NCI-H128 (cell line): ENCODE results near the gene FLII.

Experiments
- DNase-seq: peaks from one replicate; lab custom pipeline; 2025; ENCODE audit not compliant: unreplicated experiment; lab: John Stamatoyannopoulos, UW

FLII gene

GRCh38 chr17:18245038-18245776 lies 13.3 kb downstream of the FLII start:
- no peak for DNase-seq

- DNase-seq: no peak
These were observed 17.2 kb downstream of the FLII start for GRCh38 chr17:18241229-18241871.

DNA sequence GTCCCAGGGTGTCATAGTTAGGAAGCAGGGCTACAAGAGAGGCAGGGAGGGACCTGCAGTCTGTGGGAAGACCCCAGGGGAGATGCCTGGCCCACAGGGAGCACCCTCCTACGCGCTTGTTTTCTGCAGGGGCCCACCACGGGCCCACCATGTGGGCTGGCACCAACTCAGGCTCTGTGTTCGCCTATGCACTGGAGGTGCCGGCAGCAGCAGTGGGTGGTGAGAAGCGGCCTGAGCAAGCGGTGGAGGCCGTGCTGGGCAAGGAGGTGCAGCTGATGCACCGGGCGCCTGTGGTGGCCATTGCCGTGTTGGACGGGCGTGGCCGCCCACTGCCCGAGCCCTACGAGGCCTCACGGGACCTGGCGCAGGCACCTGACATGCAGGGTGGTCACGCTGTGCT lies 18.1 kb downstream of the FLII start:
- DNase-seq: no peak

- DNase-seq: no peak
These were observed 20.2 kb downstream of the FLII start for GRCh38 chr17:18238299-18238698.

- DNase-seq: no peak
These were observed 21.1 kb downstream of the FLII start for GRCh38 chr17:18237461-18237860.

DNA sequence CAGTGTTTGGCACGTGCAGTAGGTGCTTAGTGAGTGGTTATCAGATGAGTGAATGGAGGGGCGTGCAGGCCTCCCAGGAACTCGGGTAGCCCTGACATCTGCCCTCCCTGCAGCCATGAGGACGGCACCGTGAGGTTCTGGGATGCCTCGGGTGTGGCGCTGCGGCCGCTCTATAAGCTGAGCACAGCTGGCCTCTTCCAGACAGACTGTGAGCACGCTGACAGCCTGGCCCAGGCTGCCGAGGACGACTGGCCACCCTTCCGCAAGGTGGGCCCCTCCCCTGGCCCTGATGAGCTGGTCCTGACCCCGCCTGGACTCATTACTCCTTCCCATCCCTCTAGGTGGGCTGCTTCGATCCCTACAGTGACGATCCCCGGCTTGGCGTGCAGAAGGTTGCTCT lies 22.0 kb downstream of the FLII start:
- no peak for DNase-seq

DNA sequence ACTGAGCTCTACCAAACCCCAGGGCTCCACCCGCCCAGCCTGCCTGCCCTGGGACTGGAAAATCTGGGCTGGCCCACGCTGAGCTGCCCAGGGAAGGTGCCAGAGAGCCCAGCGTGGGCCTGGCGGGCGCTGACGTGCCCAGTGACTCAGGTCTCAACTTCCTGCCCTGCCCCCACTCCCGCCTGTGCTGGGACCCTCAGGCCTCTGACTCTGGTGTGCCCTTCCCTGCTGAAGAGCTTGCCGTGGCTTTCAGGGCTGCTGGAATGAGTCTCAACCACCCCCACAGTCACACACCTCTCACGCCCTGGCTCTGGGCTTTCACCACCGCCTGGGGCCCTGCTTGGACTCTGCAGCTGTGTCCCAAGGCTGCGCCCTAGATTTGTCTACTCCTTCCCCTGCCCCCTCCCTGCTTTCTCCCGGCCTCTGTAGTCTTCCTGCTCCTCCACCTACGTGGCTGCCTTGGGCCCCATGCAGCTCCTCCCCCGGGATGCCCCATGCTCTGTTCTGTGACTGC lies 22.7 kb downstream of the FLII start:
- DNase-seq: no peak

GRCh38 chr17:18234853-18235380 lies 23.6 kb downstream of the FLII start:
- DNase-seq: no peak

DNA sequence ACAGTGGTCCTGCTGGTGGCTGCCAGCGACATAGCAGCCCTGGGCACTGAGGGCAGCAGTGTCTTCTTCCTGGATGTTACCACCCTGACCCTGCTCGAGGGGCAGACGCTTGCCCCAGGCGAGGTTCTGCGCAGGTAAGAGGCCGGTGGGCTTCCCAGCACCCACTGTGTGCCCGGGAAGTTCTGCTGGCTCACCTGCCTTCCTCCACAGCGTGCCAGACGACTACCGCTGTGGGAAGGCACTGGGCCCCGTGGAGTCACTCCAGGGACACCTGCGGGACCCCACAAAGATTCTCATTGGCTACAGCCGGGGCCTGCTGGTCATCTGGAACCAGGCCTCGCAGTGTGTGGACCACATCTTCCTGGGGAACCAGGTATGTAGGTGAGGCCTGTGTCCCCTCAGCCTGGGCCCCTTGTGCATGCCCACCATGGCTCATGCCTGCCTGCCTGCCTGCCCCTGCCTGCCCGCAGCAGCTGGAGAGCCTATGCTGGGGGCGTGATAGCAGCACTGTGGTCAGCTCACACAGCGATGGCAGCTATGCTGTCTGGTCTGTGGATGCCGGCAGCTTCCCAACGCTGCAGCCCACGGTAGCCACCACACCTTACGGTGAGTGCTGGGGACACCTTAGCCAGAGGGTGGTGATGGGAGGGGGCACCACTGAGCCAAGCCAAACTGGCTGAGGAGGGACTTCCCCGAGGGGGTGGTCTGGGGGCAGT lies 24.6 kb downstream of the FLII start:
- DNase-seq: no peak

DNA sequence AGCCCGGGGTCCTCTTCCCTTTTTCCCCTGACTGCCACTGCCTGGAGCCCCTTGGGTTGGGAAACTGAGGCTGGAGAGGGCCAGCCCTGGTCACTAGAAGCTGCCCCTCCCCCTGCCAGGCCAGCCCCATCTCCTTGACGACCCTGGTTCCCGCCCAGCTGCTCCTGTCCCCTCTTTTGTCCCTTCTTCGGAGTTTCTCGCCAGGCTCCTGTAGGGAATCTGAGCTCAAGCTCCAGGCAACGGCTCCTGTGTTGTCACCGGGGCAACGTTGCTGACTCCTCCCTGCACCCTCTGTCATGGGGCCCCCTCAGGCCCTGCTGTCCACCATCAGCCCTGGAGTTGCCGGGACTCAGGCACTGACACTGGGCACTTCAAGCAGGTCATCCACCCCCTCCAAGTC lies 27.4 kb downstream of the FLII start:
- no peak for DNase-seq

GRCh38 chr17:18230288-18231141 lies 28.0 kb downstream of the FLII start:
- DNase-seq: no peak

GRCh38 chr17:18229771-18230170 lies 28.8 kb downstream of the FLII start:
- DNase-seq: no peak

GRCh38 chr17:18229254-18229653 lies 29.3 kb downstream of the FLII start:
- no peak for DNase-seq

DNA sequence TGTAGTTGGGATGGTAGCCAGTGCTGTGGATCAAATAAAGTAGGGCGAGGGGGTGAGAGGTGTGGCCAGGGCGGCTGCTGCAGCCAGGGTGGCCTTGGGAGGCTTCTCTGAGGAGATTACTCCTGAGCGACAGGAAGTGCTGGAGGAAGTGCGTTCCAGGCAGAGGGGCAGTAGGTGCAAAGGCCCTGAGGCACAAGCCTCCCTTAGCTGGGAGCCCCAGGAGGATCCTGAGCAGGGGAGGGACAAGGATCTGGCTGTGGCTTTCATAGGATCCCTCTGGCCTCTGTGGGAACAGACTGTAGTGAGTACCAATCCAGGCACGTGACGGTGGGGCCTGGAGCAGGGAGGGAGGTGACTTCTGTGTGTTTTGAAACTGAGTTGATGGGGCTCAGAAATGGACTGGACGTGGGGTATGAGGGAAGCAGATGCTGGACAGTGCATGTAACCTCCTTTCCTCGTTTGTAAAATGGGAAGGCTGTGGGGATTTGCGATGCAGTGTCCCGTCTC lies 30.3 kb downstream of the FLII start:
- DNase-seq: no peak

GRCh38 chr17:18227635-18228034 lies 30.9 kb downstream of the FLII start:
- DNase-seq: no peak

DNA sequence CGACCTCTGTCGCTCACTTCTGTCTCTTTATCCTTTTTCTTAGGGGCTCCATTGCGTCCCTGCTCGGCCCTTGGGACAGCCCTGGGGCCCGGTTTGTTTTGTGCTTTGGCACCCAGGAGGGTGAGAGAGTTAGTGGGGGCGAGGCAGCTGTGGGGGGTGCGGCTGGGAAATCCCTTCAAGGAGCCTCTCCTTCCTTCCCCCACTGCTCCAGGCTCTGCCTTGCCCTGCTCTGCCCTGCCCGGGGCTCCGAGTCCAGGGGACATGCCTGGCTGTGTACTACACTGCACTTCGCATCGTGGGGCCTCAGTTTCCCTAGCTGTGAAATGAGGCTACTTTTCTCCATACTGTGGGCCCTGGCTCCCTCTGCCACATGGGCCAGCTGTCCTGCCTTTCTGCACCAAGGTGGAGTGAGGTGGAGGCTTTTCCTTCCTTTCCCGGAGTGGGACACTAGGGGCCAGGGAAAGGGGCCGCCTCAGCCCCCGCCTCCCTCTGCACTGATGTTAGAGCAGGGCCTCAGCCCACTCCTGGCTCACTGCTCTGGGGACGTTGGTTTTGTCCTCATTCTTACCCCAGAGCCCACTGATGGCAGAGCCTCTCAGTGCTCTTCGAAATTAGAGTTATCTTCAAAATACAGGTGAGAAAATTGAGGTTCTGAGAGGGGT lies 32.1 kb downstream of the FLII start:
- DNase-seq: no peak

DNA sequence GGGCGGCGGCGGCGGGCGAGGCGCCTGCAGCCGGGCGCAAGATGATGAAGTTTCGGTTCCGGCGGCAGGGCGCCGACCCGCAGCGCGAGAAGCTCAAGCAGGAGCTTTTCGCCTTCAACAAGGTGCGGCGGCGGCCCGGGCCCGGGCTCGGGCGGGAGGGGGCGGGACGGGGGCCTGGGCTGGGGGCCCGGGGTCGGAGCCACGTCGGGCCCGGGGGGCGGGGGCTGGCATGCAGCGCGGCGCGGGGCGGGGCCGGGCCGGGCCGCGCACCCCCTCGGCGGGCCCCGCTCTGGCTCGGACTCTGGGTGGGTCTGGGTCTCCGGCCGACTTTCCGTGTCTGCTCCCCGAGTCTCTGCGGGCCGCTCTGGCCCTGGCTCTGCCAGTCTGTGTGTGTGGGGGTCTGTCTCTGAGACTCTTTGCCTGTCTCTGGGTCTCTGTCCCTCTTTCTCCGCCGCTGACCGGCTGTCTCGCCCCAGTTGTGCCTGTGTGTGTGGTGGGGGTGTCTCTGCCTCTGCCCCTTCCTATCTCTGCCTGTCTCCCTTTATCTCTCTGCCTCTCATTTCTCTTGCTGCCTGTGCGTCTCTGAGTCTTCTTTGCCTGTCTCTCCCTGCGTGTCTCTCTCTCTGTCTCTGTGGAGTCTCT lies 32.8 kb downstream of the FLII start:
- DNase-seq: no peak

DNA sequence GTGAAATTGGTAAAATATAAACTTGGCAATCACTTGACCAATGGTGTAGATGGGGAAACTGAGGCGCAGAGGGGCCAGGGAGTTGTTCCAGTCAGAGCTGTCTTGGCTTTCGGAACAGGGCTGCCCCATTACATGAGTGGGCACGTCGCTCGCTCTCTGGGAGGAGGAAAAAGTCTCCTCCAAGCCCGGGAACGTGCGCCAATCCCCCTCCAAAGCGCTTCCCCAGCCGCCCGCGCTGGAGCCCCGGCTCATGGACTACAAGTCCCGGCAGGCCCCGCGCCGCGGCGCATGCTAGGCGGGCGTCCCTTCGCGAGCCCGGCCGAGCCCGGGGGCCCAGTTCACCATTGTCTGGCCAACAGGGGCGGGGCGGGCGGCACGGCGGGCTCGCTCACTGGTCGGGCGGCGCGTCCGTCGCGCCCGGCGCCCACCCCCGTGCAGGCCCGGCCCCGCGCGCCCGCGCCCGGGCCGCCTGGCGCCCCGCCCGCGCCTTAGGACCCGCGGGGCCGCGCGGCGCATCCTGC lies 33.4 kb downstream of the FLII start, which contains the start of gene LLGL1:
Gene LLGL1, plus strand, starts transcription at position 515 of the 521 bp plus-strand sequence. CDS start 48 bp downstream, outside the sequence.
- DNase-seq: peak; percentile 73
